Dermis blood vessel endothelial cell (primary cell): ENCODE measurements around the gene COL27A1. TPM values are rescaled to one million over a fixed set of nuclear protein-coding genes. Genes with fewer than 3 reads are reported as not detected.

Experiments used
- DNase-seq: peaks from one replicate; pipeline ENCODE4 v3.0.0; 2010
- total RNA-seq: library from RNA; depleted of rRNA; stranded (reverse); fragments of >200 nt; gene quantifications from 2 replicates; pipeline ENCODE4 v1.2.3, GENCODE V29; 2014

The COL27A1 gene
- total RNA-seq, 1 donor from 2014 or later = 6.0 TPM

GRCh38 chr9:114289571-114290481, 134.5 kb downstream of the COL27A1 start:
- DNase-seq = no peak

GRCh38 chr9:114290561-114290986, 135.2 kb downstream of the COL27A1 start:
- DNase-seq = no peak

- peak; percentile 82 for DNase-seq
Observed at GRCh38 chr9:114291064-114291474, 135.7 kb downstream of the COL27A1 start.

- DNase-seq = no peak
Observed at GRCh38 chr9:114291886-114292590, 136.7 kb downstream of the COL27A1 start.

GRCh38 chr9:114294664-114295063, 139.3 kb downstream of the COL27A1 start:
- no peak for DNase-seq

GRCh38 chr9:114296338-114296737, 141.0 kb downstream of the COL27A1 start:
- no peak for DNase-seq

- DNase-seq = peak; percentile 15
Observed at GRCh38 chr9:114299286-114300152, 144.2 kb downstream of the COL27A1 start.

GRCh38 chr9:114300153-114300845, 145.0 kb downstream of the COL27A1 start:
- no peak for DNase-seq

- no peak for DNase-seq
Observed at GRCh38 chr9:114300846-114301797, 145.8 kb downstream of the COL27A1 start.

GRCh38 chr9:114301798-114302565, 146.6 kb downstream of the COL27A1 start:
- no peak for DNase-seq

- DNase-seq = no peak
Observed at GRCh38 chr9:114302727-114303126, 147.4 kb downstream of the COL27A1 start.

GRCh38 chr9:114303571-114303970, 148.2 kb downstream of the COL27A1 start:
- DNase-seq = no peak

- no peak for DNase-seq
Observed at GRCh38 chr9:114303977-114304376, 148.6 kb downstream of the COL27A1 start.

- no peak for DNase-seq
Observed at GRCh38 chr9:114304416-114305188, 149.3 kb downstream of the COL27A1 start.

- no peak for DNase-seq
Observed at GRCh38 chr9:114307899-114308267, 152.5 kb downstream of the COL27A1 start.

GRCh38 chr9:114308361-114308950, 153.1 kb downstream of the COL27A1 start:
- no peak for DNase-seq

- DNase-seq = no peak
Observed at GRCh38 chr9:114309096-114309495, 153.8 kb downstream of the COL27A1 start.

- no peak for DNase-seq
Observed at GRCh38 chr9:114310471-114311450, 155.4 kb downstream of the COL27A1 start.
